Gastrocnemius medialis (tissue), 4 donors: ENCODE data around the gene TSHZ3. TPM values are rescaled to one million over a fixed set of nuclear protein-coding genes. Genes with fewer than 3 reads are reported as not detected.

Experiments used
- ATAC-seq, 2 donors: fragments of 150-250 bp; one replicate each; pipeline ENCODE4 v1.9.1; 2016
- DNase-seq, 2 donors: peaks; one replicate each; pipeline ENCODE4 v3.0.0-alpha.2; 2019
- H3K27ac ChIP-seq, 4 donors: fragments of 200-600 bp; sonication (generic); 1 replicate in 1 of 4; 2 replicates in 3 of 4; pipeline ENCODE4 v1.5.1; 2016 to 2018; ENCODE audit warnings: mild to moderate bottlenecking in 2 of 4, moderate library complexity in 1 of 4
- H3K27me3 ChIP-seq, 3 donors: fragments of 200-600 bp; sonication (generic) in 2 of 3; 1 replicate in 1 of 3; 2 replicates in 2 of 3; pipeline versions ENCODE4 v1.5.1 to v1.6.0; 2016 to 2019; ENCODE audit warnings: mild to moderate bottlenecking in 1 of 3, moderate library complexity in 1 of 3
- H3K36me3 ChIP-seq, 2 donors: fragments of 200-600 bp; sonication (generic) in 1 of 2; one replicate each; pipeline ENCODE4 v1.5.1; 2017 to 2018
- H3K4me1 ChIP-seq, 2 donors: fragments of 200-600 bp; sonication (generic) in 1 of 2; one replicate each; pipeline ENCODE4 v1.5.1; 2016 to 2017; ENCODE audit warnings: mild to moderate bottlenecking in 2 of 2
- H3K4me3 ChIP-seq, 4 donors: fragments of 200-600 bp; sonication (generic) in 3 of 4; 1 replicate in 1 of 4; 2 replicates in 3 of 4; pipeline ENCODE4 v1.5.1; 2016 to 2019; ENCODE audit warnings: mild to moderate bottlenecking in 2 of 4
- H3K9me3 ChIP-seq, 3 donors: fragments of 200-600 bp; sonication (generic) in 2 of 3; 1 replicate in 1 of 3; 2 replicates in 2 of 3; pipeline ENCODE4 v1.5.1; 2016 to 2019
- CTCF ChIP-seq, 5 experiments: fragments of 450-650 bp in 3 of 5; fragments of 200-600 bp in 2 of 5; sonication (generic) in 2 of 5; IDR thresholded peaks in 4 of 5; conservative IDR thresholded peaks in 1 of 5; 1 replicate in 4 of 5; 2 replicates in 1 of 5; pipeline ENCODE4 v1.5.1; 2016 to 2019; ENCODE audit warnings: antibody characterized with exemption in 5 of 5, mild to moderate bottlenecking in 3 of 5, moderate library complexity in 3 of 5
- POLR2A ChIP-seq, 2 donors: fragments of 450-650 bp; IDR thresholded peaks; one replicate each; pipeline ENCODE4 v1.6.1; 2017; ENCODE audit warnings: antibody characterized with exemption in 2 of 2, mild to moderate bottlenecking in 2 of 2, moderate library complexity in 2 of 2
- in situ Hi-C, 4 donors: fragments of 200-750 bp; cut with MboI; loops; one replicate each; pipeline versions ENCODE4 v1.15.0 to v1.8.0; 2017; ENCODE audit warnings: low sequenced_read_pairs in 4 of 4
- intact Hi-C: fragments of 100-400 bp; cut with DNase I; formaldehyde crosslinking; loops from one replicate; pipeline ENCODE4 v1.15.1; 2023; ENCODE audit warnings: low total_unique reads
- total RNA-seq, 4 donors: library from RNA; depleted of rRNA; stranded (reverse); fragments of >200 nt; gene quantifications; one replicate each; pipeline versions ENCODE4 v1.1.0 to v1.2.3, GENCODE V29; 2016

Gene TSHZ3
- total RNA-seq, 4 donors from 2014 or later: 1.6 to 2.3 (median 1.9) TPM

- DNase-seq (no peak), ATAC-seq (no peak)
Measured at GRCh38 chr19:31347828-31348392, 1.3 kb downstream of the TSHZ3 start.

GRCh38 chr19:31347354-31347753 is 1.9 kb downstream of the TSHZ3 start:
- H3K27ac ChIP-seq: no peak overlapping the region
- in situ Hi-C loops: no loop called here
- no peaks in the 10 kb centered on the region for H3K9me3 ChIP-seq
- peaks cover 7 to 28% (median 18%) of the 10 kb centered on the region in 3 donors for H3K27me3 ChIP-seq
- peaks cover 4 to 22% of the 10 kb centered on the region in 2 donors for H3K4me1 ChIP-seq
- no peak for DNase-seq
- H3K36me3 ChIP-seq: no peaks in the 10 kb centered on the region
- ATAC-seq: no peak
- H3K4me3 ChIP-seq: no peak overlapping the region
- TF ChIP-seq POLR2A (IDR thresholded peaks at IDR 0.05) (no peak), CTCF (IDR thresholded peaks at IDR 0.05 in 4 of 5, conservative IDR thresholded peaks at IDR 0.05 in 1 of 5) (no peak)
- intact Hi-C loops: loop anchor here (5.0 kb wide), 1 partner anchor 1235 kb away; the partner anchor contains the start of gene PDCD5

More at GRCh38 chr19:31347828-31348392, 1.3 kb downstream of the TSHZ3 start:
- Histone ChIP-seq H3K4me3 (peak overlapping the region; percentile 71 to 85 (median 73)), H3K27ac (peak overlapping the region in 1 of 4 donors; percentile 77), H3K36me3 (no peaks in the 10 kb centered on the region), H3K9me3 (no peaks in the 10 kb centered on the region), H3K4me1 (peaks cover 4 to 22% of the 10 kb centered on the region in 2 donors), H3K27me3 (peaks cover 12 to 32% (median 20%) of the 10 kb centered on the region in 3 donors)
- intact Hi-C loops (loop anchor here (5.0 kb wide), 1 partner anchor 1234 kb away; the partner anchor contains the start of gene PDCD5), in situ Hi-C loops (no loop called here)
- TF ChIP-seq CTCF (IDR thresholded peaks at IDR 0.05 in 4 of 5, conservative IDR thresholded peaks at IDR 0.05 in 1 of 5) (no peak), POLR2A (IDR thresholded peaks at IDR 0.05) (no peak)

GRCh38 chr19:31346184-31347059 is 2.8 kb downstream of the TSHZ3 start:
- H3K9me3 ChIP-seq: no peaks in the 10 kb centered on the region
- ATAC-seq: no peak
- TF ChIP-seq CTCF (IDR thresholded peaks at IDR 0.05 in 4 of 5, conservative IDR thresholded peaks at IDR 0.05 in 1 of 5) (no peak), POLR2A (IDR thresholded peaks at IDR 0.05) (no peak)
- H3K27ac ChIP-seq: no peak overlapping the region
- intact Hi-C loops (loop anchor here (5.0 kb wide), 1 partner anchor 1236 kb away; the partner anchor contains the start of gene PDCD5), in situ Hi-C loops (no loop called here)
- H3K36me3 ChIP-seq: no peaks in the 10 kb centered on the region
- DNase-seq: no peak
- peaks cover 0 to 18% (median 10%) of the 10 kb centered on the region in 3 donors for H3K27me3 ChIP-seq
- H3K4me3 ChIP-seq: no peak overlapping the region
- H3K4me1 ChIP-seq: peaks cover 0 to 17% of the 10 kb centered on the region in 2 donors

GRCh38 chr19:31344403-31344802 is 4.8 kb downstream of the TSHZ3 start:
- Histone ChIP-seq H3K4me1 (peaks cover 0 to 12% of the 10 kb centered on the region in 2 donors), H3K4me3 (no peak overlapping the region), H3K27ac (no peak overlapping the region), H3K36me3 (no peaks in the 10 kb centered on the region), H3K27me3 (peaks cover 0 to 9% (median 6%) of the 10 kb centered on the region in 3 donors), H3K9me3 (no peaks in the 10 kb centered on the region)
- in situ Hi-C loops (no loop called here), intact Hi-C loops (no loop called here)
- no peak for DNase-seq
- TF ChIP-seq CTCF (IDR thresholded peaks at IDR 0.05 in 4 of 5, conservative IDR thresholded peaks at IDR 0.05 in 1 of 5) (no peak), POLR2A (IDR thresholded peaks at IDR 0.05) (no peak)
- no peak for ATAC-seq
